ENCODE results near the gene SNPH.
"Not testable (repeated sequence)": the region's sequence is repeated elsewhere in the genome, so short reads cannot be mapped to it uniquely, and the experiment has no call there.

The SNPH gene

GRCh38 chr20:1266167-1266973 lies at the start of gene SNPH:
TSS of gene SNPH (plus strand) at chr20:1266294. CDS start at chr20:1296240, 29,946 bp downstream.
- peak; percentile 81 for DNase-seq (ENCODE audit: low spot score)

GRCh38 chr20:1216527-1217427 lies 49.3 kb upstream of the SNPH start:
- DNase-seq (ENCODE audit: low spot score), result not testable (repeated sequence)

- DNase-seq (ENCODE audit: low spot score), result not testable (repeated sequence)
These were observed 43.3 kb upstream of the SNPH start for GRCh38 chr20:1222750-1223149.

- no peak for DNase-seq (ENCODE audit: low spot score)
These were observed 41.7 kb upstream of the SNPH start for GRCh38 chr20:1224205-1224890.

- no peak for DNase-seq (ENCODE audit: low spot score)
These were observed 40.8 kb upstream of the SNPH start for GRCh38 chr20:1225263-1225782.

- DNase-seq (ENCODE audit: low spot score), result peak; percentile 86
These were observed 40.1 kb upstream of the SNPH start, which contains the start of gene RAD21L1 for GRCh38 chr20:1225783-1226654. TSS of gene RAD21L1 (plus strand) at chr20:1226044. CDS start at chr20:1228454, 2,410 bp downstream.

GRCh38 chr20:1229541-1229940 lies 36.6 kb upstream of the SNPH start:
- no peak for DNase-seq (ENCODE audit: low spot score)

- no peak for DNase-seq (ENCODE audit: low spot score)
These were observed 33.6 kb upstream of the SNPH start for GRCh38 chr20:1232286-1233111.

GRCh38 chr20:1240549-1240948 lies 25.5 kb upstream of the SNPH start:
- DNase-seq (ENCODE audit: low spot score), result no peak

GRCh38 chr20:1241456-1241855 lies 24.6 kb upstream of the SNPH start:
- no peak for DNase-seq (ENCODE audit: low spot score)

- no peak for DNase-seq (ENCODE audit: low spot score)
These were observed 24.0 kb upstream of the SNPH start for GRCh38 chr20:1242099-1242498.

GRCh38 chr20:1242530-1242929 lies 23.6 kb upstream of the SNPH start:
- DNase-seq (ENCODE audit: low spot score), result no peak

- DNase-seq (ENCODE audit: low spot score), result no peak
These were observed 20.5 kb upstream of the SNPH start for GRCh38 chr20:1245578-1245977.

- DNase-seq (ENCODE audit: low spot score), result no peak
These were observed 18.4 kb upstream of the SNPH start for GRCh38 chr20:1247689-1248088.

GRCh38 chr20:1250282-1250681 lies 15.8 kb upstream of the SNPH start:
- not testable (repeated sequence) for DNase-seq (ENCODE audit: low spot score)

- no peak for DNase-seq (ENCODE audit: low spot score)
These were observed 13.7 kb upstream of the SNPH start for GRCh38 chr20:1252416-1252815.

GRCh38 chr20:1254254-1254653 lies 11.8 kb upstream of the SNPH start:
- DNase-seq (ENCODE audit: low spot score), result no peak

- no peak for DNase-seq (ENCODE audit: low spot score)
These were observed 10.4 kb upstream of the SNPH start for GRCh38 chr20:1255675-1256074.

- no peak for DNase-seq (ENCODE audit: low spot score)
These were observed 2.2 kb upstream of the SNPH start for GRCh38 chr20:1263853-1264252.

- no peak for DNase-seq (ENCODE audit: low spot score)
These were observed 1.4 kb upstream of the SNPH start for GRCh38 chr20:1264727-1265126.

Data from left forelimb (tissue), 1 donor.